Ishikawa (cell line): ENCODE measurements around the gene JPH3.

ENCODE experiments used
- CEBPB ChIP-seq: IDR thresholded peaks from 2 replicates; pipeline ENCODE4 v1.6.1; 2012
- CREB1 ChIP-seq: IDR thresholded peaks from 2 replicates; pipeline ENCODE4 v1.6.1; 2012; ENCODE audit warnings: low read depth
- EGR1 ChIP-seq: IDR thresholded peaks from 2 replicates; pipeline ENCODE4 v1.6.1; 2012
- EP300 ChIP-seq: IDR thresholded peaks from 2 replicates; pipeline ENCODE4 v1.6.1; 2012; ENCODE audit warnings: borderline replicate concordance
- FOXM1 ChIP-seq: IDR thresholded peaks from 2 replicates; pipeline ENCODE4 v1.6.1; 2012; ENCODE audit warnings: low read depth, borderline replicate concordance
- NFIC ChIP-seq: IDR thresholded peaks from 2 replicates; pipeline ENCODE4 v1.6.1; 2012
- RAD21 ChIP-seq: IDR thresholded peaks from 2 replicates; pipeline ENCODE4 v1.6.1; 2012; ENCODE audit warnings: low read depth
- TAF1 ChIP-seq: IDR thresholded peaks from 2 replicates; pipeline ENCODE4 v1.6.1; 2012; ENCODE audit warnings: low read depth, mild to moderate bottlenecking
- TCF12 ChIP-seq: IDR thresholded peaks from 2 replicates; pipeline ENCODE4 v1.6.1; 2012; ENCODE audit warnings: low read depth
- TEAD4 ChIP-seq: IDR thresholded peaks from 2 replicates; pipeline ENCODE4 v1.6.1; 2012
- YY1 ChIP-seq: IDR thresholded peaks from 2 replicates; pipeline ENCODE4 v1.6.1; 2012; ENCODE audit warnings: low read depth
- ZBTB7A ChIP-seq: IDR thresholded peaks from 2 replicates; pipeline ENCODE4 v1.6.1; 2012; ENCODE audit warnings: low read depth
- TF ChIP-seq, protein P1 (sequence below): IDR thresholded peaks from 2 replicates; pipeline ENCODE4 v1.6.1; 2012
- TF ChIP-seq, protein P2 (sequence below): IDR thresholded peaks from 2 replicates; pipeline ENCODE4 v1.6.1; 2012
- TF ChIP-seq, protein P3 (sequence below): IDR thresholded peaks from 2 replicates; pipeline ENCODE4 v1.6.1; 2012; ENCODE audit warnings: low read depth, mild to moderate bottlenecking

JPH3 gene

DNA sequence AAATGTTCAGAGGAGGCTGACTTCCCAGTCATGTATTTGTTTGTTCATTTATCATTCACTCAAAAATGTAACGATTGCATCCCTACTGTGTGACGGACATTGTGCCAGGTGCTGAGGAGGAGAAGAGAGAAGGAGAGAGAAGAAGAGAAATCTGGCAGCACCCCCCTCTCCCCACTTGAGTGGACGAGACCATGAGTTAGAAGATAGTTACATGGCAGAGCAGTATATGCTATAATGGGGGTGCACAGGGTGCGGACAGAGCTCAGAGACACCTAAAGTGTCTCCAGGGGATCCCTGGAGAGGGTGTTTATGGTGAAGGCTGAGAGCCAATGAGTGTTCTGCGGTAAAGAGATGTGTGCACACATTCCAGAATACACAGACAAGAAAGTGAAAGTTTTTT is 6.6 kb upstream of the JPH3 start:
- no peak for TF ChIP-seq CREB1
- no peak for TF ChIP-seq FOXM1
- TF ChIP-seq CEBPB: no peak
- TF ChIP-seq, protein P1, sequence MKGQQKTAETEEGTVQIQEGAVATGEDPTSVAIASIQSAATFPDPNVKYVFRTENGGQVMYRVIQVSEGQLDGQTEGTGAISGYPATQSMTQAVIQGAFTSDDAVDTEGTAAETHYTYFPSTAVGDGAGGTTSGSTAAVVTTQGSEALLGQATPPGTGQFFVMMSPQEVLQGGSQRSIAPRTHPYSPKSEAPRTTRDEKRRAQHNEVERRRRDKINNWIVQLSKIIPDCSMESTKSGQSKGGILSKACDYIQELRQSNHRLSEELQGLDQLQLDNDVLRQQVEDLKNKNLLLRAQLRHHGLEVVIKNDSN: no peak
- no peak for TF ChIP-seq RAD21
- no peak for TF ChIP-seq TEAD4
- TF ChIP-seq TAF1: no peak
- no peak for TF ChIP-seq EGR1
- no peak for TF ChIP-seq YY1
- TF ChIP-seq, protein P2, sequence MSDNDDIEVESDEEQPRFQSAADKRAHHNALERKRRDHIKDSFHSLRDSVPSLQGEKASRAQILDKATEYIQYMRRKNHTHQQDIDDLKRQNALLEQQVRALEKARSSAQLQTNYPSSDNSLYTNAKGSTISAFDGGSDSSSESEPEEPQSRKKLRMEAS: no peak
- no peak for TF ChIP-seq TCF12
- TF ChIP-seq, protein P3, sequence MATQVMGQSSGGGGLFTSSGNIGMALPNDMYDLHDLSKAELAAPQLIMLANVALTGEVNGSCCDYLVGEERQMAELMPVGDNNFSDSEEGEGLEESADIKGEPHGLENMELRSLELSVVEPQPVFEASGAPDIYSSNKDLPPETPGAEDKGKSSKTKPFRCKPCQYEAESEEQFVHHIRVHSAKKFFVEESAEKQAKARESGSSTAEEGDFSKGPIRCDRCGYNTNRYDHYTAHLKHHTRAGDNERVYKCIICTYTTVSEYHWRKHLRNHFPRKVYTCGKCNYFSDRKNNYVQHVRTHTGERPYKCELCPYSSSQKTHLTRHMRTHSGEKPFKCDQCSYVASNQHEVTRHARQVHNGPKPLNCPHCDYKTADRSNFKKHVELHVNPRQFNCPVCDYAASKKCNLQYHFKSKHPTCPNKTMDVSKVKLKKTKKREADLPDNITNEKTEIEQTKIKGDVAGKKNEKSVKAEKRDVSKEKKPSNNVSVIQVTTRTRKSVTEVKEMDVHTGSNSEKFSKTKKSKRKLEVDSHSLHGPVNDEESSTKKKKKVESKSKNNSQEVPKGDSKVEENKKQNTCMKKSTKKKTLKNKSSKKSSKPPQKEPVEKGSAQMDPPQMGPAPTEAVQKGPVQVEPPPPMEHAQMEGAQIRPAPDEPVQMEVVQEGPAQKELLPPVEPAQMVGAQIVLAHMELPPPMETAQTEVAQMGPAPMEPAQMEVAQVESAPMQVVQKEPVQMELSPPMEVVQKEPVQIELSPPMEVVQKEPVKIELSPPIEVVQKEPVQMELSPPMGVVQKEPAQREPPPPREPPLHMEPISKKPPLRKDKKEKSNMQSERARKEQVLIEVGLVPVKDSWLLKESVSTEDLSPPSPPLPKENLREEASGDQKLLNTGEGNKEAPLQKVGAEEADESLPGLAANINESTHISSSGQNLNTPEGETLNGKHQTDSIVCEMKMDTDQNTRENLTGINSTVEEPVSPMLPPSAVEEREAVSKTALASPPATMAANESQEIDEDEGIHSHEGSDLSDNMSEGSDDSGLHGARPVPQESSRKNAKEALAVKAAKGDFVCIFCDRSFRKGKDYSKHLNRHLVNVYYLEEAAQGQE: no peak
- TF ChIP-seq ZBTB7A: no peak
- no peak for TF ChIP-seq EP300
- TF ChIP-seq NFIC: no peak

DNA sequence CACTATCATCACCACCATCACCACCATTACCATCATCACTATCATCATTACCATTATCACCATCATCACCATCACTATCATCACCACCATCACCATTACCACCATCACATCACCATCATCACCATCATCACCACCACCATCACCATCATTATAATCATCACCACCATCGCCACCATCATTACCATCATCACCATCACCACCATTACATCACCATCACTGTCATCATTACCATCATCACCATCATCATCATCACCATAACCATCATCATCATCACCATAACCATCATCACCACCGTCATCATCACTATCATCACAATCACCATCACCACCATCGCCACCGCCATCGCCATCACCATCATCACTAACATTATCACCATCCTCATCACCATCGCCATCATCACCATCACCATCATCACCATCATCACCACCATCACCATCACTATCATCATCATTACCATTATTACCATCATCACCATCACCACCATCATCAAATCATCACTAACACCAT is 4.9 kb upstream of the JPH3 start:
- no peak for TF ChIP-seq TEAD4
- TF ChIP-seq TCF12: no peak

DNA sequence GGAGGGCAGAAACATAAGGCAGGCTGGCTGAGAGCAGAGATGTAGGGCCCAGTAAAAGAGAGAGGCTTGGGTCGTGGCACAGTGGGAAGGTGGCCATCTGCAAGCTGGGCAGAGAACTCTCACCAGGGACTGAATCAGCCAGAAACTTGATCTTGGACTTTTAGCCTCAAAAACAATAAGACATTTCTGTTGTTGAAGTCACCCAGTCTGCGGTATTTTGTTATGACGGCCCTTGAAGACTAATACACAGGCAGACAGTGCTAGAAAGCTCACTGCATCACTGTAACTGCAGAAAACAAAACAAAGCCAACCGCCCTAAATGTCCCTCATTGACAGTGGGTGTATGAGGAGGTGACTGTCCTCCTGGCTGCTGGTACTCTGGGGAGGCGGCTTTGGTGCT is 3.9 kb upstream of the JPH3 start:
- TF ChIP-seq, protein P1: no peak
- no peak for TF ChIP-seq TEAD4

DNA sequence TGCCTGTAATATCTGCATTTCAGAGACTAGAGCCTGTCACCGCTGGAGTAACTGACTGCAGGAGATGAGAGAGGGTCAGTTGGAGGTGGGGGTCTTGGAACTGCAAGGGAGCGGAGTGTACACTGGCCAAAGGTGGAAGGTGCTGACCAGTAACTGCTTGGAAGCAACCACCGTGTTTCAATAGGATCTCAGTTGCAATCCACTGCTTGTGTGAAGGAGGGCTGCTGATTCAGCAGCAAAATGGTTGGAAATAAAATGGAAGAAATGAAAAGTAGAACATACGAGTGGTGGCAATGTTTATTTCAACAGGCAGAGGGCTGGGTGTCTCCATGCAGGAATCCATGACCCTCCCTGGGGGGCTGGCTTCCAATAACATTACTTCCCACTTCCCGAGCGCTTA is 2.1 kb upstream of the JPH3 start:
- TF ChIP-seq, protein P1: no peak
- no peak for TF ChIP-seq YY1

DNA sequence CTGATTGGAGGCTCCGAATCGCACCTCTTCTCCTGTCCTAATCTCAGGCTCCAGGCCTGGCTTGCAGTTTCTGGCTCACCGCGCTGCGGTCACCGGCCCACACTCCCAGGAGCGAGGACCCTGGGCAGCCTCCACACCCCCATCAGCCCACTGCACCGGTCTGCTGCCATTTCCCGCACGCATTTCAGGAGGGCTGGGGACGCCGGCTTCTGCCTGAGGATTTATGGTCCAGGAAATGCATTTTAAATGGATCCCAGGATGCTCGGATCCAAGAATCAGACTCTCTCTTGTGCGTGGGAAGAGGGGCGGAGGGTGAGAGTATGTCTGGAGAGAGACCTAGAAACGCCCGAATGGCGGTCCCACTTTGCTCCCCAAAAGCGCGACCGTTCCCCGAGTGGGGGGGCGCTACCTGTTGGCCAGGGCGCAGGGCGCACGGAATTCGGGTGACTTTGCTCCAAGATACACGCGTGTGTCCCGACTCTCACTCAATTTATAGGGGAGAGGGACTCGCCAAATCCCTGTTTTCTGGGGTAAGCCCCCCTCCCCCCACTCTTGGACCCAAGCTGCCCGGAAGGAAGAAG is 817 bp upstream of the JPH3 start:
- no peak for TF ChIP-seq ZBTB7A

DNA sequence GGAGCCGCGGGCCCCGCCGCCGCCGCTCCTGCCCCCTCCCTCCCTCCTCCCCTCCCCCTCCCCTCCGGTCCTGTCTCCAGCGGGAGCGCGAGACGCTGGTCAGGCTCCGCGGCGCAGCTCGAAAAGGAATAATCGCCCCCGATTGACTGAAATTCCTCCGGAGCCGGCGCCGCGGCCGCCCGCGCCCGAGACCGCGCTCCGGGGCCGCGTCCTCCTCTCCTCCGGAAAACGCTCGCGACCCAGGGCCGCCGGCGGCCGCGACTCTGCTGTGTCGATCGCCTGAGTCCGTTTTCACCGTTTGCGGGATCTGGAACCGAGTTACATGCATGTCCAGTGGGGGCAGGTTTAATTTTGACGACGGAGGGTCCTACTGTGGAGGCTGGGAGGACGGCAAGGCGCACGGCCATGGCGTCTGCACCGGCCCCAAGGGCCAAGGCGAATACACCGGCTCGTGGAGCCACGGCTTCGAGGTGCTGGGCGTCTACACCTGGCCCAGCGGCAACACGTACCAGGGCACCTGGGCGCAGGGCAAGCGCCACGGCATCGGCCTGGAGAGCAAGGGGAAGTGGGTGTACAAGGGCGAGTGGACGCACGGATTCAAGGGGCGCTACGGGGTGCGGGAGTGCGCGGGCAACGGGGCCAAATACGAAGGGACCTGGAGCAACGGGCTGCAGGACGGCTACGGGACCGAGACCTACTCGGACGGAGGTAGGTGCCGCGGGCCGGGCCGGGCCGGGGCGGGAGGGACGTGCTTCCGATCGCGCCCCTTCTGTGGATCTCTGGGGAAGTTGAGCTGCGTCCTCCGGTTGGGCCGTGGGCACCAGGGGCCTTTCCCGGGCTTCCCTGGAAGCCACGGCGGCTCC is 744 bp downstream of the JPH3 start:
- TF ChIP-seq FOXM1 (no peak), NFIC (no peak), TEAD4 (no peak)
- TF ChIP-seq, protein P2: no peak
- TF ChIP-seq, protein P3: no peak
